Measurements from ENCODE around the gene NTN4.
"Not testable (repeated sequence)": the region's sequence is repeated elsewhere in the genome, so short reads cannot be mapped to it uniquely, and the experiment has no call there.

NTN4 gene

DNA sequence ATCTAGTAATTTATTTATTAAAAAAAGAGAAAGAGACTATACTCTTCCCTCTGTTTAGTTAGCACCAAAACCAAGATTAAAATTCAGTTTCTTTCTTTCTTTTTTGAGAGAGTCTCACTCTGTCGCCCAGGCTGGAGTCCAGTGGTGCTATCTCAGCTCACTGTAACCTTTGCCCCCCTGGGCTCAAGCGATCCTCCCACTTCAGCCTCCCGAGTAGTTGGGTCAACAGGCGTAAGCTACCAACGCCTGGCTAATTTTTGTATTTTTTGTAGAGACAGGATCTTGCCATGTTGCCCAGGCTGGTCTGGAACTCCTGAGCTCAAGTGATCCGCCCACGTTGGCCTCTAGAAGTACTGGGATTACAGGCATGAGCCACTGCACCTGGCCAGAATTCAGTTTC is 174.1 kb downstream of the NTN4 start:
- DNase-seq: not testable (repeated sequence)

DNA sequence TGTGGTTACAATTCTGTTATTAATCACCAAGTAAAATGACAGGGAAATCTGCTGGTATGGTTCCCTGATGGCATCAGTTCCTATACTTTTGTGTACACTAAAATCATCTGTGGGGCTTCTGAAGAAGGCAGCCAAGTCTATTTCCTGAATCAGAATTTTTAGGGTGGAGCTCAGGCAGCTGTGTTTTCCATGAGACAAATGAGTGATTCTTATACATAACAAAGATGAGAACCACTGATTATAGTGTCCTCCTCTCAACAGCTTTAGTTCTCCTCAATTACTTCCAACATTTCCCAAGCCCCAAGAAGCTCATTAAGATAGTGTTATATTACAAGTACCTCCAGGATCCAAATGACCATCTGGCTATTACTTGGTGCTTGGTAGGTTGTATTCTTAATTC is 174.8 kb downstream of the NTN4 start:
- no peak for DNase-seq

GRCh38 chr12:95614390-95614982 is 176.1 kb downstream of the NTN4 start:
- DNase-seq: no peak

GRCh38 chr12:95613021-95613420 is 177.5 kb downstream of the NTN4 start:
- DNase-seq: no peak

DNA sequence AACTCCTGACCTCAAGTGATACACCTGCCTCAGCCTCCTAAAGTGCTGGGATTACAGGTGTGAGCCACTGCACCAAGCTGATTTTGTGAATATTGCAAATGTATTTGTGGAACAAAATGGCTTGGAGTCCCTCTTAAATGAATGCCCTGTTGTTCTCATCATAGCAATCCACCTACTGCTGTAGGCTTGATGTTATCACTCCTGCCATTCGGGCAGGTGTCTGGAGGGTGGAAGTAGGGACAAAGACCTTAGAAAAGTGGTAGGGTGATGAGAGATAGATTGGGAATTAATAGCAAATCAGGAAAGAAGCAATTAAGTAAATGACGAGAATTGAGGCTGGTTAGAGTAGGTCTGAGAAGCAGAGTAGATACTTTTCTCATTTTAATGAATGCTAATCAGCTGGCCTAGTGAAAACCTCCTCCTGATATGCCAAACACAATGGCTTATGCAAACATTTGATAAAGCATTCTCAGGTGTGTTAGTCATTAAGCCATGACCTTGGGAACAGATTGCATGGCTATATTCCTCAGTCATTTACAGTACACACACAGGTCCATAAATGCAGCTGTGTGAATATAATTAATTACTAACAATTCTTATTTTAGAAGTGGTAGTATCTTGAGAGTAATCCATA is 178.8 kb downstream of the NTN4 start:
- DNase-seq: no peak

DNA sequence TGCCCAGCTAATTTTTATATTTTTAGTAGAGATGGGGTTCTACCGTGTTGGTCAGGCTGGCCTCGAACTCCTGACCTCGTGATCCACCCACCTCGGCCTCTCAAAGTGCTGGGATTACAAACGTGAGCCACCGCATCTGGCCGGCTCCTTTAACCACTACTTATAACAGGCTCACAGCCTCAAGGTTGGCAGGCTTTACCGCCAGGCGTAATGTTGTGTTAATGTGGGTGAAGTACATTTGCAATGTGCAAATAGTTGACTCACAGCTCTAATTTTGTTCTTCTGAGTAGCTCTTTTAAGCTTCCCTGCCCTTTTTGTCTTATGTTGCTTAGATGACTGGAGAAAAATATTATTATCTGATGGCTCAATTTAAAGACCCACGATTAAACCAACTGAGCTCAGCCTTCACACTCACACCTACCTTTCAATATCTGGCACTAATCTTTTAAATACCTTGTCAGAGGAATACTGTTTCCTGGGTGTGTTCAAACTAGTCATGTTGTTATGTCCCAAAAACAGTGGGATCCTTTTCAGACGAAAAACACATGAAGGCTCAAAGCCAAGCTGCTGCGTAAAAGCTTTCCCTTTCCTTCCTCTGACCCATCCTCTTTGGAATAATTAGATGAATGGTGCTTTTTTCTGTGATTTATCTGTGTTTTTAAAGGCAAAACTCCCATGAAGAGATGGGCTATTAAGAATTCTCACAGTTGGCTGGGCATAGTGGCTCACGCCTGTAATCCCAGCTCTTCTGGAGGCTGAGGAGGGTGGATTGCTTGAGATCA is 182.1 kb downstream of the NTN4 start:
- DNase-seq: no peak

Data from activated CD4-positive, alpha-beta T cell treated with anti-CD3 and anti-CD28 coated beads, Interleukin-2, Interleukin-6, amounts not matched to agents 100 ng/mL and 50 ng/mL, durations not matched to agents 16 hours and 8 hours (primary cell).